Mesodermal cell (in vitro differentiated cells): ENCODE measurements around the gene TXNRD2.

Experiments used
- H3K27ac ChIP-seq: 2 replicates; pipeline ENCODE4 v1.7.0; 2013; ENCODE audit warnings: mild to moderate bottlenecking, low read depth, low read length, moderate library complexity; ENCODE audit not compliant: severe bottlenecking
- H3K36me3 ChIP-seq: 2 replicates; pipeline ENCODE4 v1.7.1; 2013; ENCODE audit warnings: mild to moderate bottlenecking, low read length, moderate library complexity; ENCODE audit not compliant: control insufficient read depth, insufficient read depth
- H3K4me1 ChIP-seq: one replicate; pipeline ENCODE4 v1.7.1; 2013; ENCODE audit warnings: mild to moderate bottlenecking, low read length; ENCODE audit not compliant: insufficient read depth, control insufficient read depth, poor library complexity, severe bottlenecking
- H3K4me3 ChIP-seq: 2 replicates; pipeline ENCODE4 v1.7.0; 2013; ENCODE audit warnings: low read length, control low read depth, mild to moderate bottlenecking; ENCODE audit not compliant: insufficient read depth, poor library complexity, severe bottlenecking; ENCODE audit errors: extremely low read depth
- H3K9me3 ChIP-seq: 2 replicates; pipeline ENCODE4 v1.7.1; 2013; ENCODE audit warnings: mild to moderate bottlenecking, low read length, moderate library complexity; ENCODE audit not compliant: control insufficient read depth
- WGBS, 2 experiments: methylation state at CpG; one replicate each; pipeline ENCODE4 v1.1.5; 2013; ENCODE audit warnings: missing lambda C conversion rate in 2 of 2; ENCODE audit not compliant: insufficient coverage in 2 of 2; 5-methylcytosine and 5-hydroxymethylcytosine counted together

The TXNRD2 gene

DNA sequence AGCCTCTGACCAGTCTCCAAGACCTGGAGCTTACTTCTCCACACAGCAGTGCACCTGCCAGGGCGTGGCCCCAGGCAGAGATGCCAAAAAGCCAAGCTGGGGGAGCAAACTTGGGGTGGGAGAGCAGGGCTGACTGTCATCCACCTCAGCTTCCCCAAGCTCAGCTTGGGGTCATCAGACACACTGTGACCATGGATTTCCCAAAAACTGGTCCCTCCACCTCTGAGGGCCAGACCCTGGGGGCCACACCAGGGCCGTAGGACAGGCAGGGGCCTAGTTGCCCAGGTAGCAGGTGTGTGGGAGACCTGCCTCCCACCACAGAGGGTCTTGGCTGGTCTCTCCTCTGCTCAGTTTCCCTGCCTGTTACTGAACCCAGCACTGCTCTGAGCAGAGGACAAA, 44.4 kb upstream of the TXNRD2 start:
- WGBS, 2 experiments = 70 to 100% methylated on average over 1 to 2 of the region's 2 CpGs
- Histone ChIP-seq H3K4me3 (peak overlapping the region; percentile 58), H3K27ac (no peak overlapping the region), H3K4me1 (peaks cover 19% of the 10 kb centered on the region), H3K36me3 (peaks cover 2% of the 10 kb centered on the region), H3K9me3 (no peaks in the 10 kb centered on the region)

DNA sequence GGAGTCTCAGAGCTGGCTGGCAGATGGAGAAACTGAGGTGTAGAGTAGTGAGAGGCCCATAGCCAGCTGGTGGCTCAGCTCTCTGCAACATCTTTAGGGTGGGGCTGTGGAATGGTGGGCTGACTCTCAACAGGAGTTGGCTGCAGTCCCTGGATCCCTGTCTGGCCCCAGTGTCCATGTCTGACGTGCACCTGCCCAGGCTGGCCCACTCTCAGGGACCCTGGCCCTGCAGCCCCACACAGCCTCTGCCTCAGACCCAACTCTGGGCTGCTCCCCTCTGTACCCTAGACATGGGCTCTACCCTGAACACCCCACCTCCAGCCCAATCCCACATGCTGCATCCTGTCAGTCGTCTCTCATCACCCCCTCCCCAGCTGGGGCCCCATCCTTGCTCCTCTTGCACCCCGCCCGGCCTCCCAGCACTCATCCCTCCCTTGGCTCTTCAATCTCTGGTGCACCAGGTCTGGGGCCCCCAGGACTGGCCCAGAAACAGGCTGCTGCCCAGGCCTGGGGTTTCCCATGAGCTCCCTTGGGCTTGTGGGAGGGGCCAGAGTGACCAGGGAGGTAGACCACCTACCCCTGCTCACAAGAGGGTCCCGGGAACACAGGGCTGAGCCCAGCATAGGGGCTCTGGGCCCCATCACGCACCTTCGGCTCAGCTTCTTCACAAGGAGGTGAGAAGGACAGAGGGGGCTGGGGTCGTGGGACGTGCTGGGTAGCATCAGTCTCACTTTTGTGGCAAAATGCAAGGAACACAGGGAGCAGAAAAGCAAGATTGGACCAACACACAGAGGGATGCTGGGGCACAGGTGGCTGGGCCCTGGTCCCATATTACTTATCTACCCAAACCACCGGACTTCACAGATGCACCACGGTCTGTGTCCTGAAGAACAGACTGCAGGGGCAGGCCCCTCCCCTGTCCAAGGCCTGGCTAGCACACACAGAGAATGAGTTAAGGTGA, 43.5 kb upstream of the TXNRD2 start:
- Histone ChIP-seq H3K9me3 (no peaks in the 10 kb centered on the region), H3K36me3 (peaks cover 6% of the 10 kb centered on the region), H3K4me3 (no peak overlapping the region), H3K4me1 (peaks cover 19% of the 10 kb centered on the region), H3K27ac (no peak overlapping the region)
- 93% methylated on average over 9 to 10 of the region's 11 CpGs for WGBS, 2 experiments

DNA sequence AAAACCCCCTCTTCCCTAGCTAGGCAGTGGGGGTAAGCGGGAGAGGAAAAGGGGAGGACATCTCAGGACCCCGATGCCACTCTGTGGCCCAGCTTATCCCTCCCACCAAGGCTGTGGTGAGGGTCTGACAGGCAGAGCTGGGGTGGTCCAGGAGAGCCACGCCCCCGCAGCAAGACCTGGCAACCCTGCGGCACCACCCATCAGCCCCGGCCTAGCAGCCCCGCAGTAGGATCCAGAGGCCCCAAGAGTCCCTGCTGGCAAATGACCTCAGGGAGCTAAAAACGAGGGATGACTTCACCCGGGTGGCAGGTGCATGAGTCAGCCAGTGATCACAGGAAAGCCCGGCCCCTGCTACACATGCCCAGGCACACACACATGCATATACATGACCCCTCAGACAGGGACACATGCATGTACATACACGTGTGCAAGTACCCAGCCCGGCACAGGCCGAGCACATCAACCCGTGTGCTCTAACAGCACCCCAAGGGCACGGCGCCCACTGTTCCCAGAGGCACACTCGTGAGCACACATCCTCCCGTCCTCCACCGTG, 42.7 kb upstream of the TXNRD2 start:
- Histone ChIP-seq H3K27ac (no peak overlapping the region), H3K4me1 (peaks cover 19% of the 10 kb centered on the region), H3K4me3 (no peak overlapping the region), H3K9me3 (no peaks in the 10 kb centered on the region), H3K36me3 (peaks cover 8% of the 10 kb centered on the region)
- 80 to 89% methylated on average over 16 to 17 of the region's 19 CpGs for WGBS, 2 experiments

DNA sequence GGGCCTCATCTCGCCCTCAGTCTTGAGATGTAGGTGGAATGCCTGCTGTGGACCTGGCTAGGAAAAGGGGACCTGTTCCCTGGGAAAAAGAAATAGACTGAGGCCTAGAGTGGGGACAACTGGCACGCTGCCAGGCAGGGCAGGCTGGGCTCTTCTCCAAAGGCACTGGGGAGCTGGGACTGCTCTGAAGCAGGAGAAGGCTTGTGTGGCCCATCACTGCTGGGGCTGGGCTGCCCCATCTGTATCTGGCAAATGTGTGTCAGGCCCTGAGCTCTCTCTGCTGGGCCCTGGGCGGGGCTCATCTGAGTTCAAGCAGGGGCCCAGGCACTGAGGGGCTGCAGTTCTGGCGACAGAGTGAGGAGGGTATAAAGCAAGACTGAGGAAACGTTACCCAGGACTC, 42.1 kb upstream of the TXNRD2 start:
- Histone ChIP-seq H3K27ac (no peak overlapping the region), H3K4me3 (no peak overlapping the region), H3K4me1 (peaks cover 19% of the 10 kb centered on the region), H3K9me3 (no peaks in the 10 kb centered on the region), H3K36me3 (peaks cover 8% of the 10 kb centered on the region)
- 86 to 91% methylated on average over 2 to 3 of the region's 5 CpGs for WGBS, 2 experiments

DNA sequence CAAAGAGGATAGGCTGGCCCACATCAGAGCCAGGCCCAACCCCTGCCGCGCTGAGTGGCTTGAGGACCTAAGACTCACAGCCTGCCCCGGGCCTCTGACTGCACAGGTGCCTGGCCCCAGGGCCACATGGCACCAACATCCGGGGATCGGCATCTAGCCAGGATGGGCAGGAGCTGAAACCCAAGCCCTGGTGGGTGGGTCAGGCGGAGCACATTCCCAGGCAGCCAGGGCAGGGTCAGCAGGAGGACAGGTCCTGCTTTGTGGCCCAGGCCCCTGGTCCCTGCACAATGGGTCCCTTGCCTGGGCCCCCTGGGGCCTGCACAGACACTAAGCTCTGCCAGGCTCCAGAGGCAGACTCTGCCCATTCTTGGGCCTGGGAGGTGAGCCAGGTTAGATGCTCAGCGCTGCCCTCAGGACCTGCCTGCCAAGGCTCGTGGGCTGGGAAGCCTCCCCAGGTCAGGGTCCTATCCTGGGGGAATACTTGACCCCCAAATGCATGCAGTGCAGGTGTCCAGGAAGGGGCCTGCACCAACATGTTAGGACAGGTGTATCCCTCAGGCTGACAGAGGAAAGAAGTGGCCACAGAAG, 41.5 kb upstream of the TXNRD2 start:
- Histone ChIP-seq H3K27ac (no peak overlapping the region), H3K36me3 (peaks cover 12% of the 10 kb centered on the region), H3K9me3 (no peaks in the 10 kb centered on the region), H3K4me3 (no peak overlapping the region), H3K4me1 (peaks cover 19% of the 10 kb centered on the region)
- 93 to 97% methylated on average over 8 of the region's 8 CpGs for WGBS, 2 experiments

DNA sequence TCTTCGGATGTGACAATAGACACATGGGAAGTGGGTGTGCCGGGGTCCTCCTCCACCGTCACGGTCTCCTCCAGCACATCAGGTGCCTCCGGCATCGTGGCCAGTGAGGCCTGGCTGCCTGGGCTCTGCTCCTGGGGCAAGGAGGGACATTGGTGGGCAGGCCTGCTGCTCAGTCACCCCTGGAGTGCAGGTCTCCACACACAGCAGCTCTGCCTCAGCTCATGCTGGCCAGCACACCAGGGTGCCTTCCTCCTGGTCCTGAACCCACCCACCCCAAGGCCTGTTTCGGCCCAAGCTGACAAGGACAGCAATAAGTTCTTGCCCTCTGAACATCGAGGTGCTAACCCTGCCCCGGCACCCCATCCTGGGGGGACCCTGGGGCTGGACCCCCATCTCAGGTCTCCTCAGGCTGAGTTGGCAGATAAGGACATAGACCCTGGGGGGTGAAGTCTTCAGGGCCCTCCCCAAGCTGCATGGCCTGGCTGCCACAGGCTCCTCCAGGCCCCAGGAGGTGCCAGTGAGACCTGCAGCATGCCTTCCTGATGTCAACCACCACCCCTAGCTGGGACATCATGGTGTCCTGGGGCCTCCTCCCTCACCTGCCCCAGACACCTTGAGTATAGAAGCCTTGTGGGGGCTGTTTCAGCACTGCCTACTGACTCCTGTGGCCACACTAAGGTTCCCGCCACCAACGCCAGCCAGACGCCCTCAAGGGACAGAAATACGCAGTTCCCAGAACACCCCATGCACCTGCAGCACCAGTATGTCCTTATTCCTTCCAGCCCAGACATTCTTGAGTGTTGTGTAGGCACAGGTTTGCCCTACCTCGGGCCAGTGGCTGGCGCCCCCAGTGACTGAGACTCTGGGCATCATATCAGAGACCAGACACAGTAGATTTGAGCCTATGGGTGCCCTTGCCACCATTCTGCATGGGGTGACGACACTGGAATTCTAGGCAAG, 40.6 kb upstream of the TXNRD2 start:
- WGBS, 2 experiments = 96 to 97% methylated on average over 12 of the region's 16 CpGs
- peaks cover 16% of the 10 kb centered on the region for H3K36me3 ChIP-seq
- H3K9me3 ChIP-seq = no peaks in the 10 kb centered on the region
- H3K4me1 ChIP-seq = peaks cover 19% of the 10 kb centered on the region
- H3K27ac ChIP-seq = no peak overlapping the region
- no peak overlapping the region for H3K4me3 ChIP-seq

DNA sequence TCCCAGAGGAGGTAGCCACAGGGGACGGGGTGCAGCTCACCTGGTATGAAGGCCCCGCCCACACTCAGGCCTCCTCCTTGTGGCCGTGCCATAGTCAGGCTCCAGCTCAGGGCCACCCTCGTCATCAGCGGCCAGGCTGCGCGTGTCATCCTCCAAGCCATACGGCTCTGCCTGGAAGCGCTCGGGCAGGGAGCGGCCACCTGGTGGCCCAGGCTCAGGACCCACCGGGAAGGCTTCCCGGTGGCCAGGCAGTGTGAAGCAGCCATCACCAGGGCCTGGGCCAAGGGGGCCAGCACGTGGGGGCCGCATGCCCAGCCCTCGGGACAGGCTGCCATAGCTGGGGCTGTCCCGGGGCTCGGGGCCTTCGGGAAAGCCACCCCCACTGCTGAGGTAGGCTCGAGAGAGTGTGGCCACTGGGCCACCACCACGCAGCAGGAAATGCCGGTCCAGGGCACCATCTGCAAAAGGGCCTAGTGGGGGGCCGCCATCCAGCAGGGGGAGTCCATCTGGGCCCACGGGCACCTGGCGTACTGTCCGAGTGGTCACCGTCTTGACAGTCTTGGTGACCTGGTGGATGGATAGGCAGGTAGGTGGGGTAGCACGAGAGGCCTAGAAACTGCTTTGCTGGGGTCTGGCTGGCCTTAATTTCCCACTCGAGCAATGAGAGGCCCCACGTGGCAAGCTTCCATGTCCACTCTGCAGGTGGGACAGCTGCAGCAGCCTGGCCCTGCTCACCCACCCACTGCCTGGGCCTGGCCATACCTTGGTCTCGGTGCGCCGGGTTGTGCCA, 39.7 kb upstream of the TXNRD2 start:
- H3K27ac ChIP-seq = no peak overlapping the region
- no peaks in the 10 kb centered on the region for H3K9me3 ChIP-seq
- WGBS, 2 experiments = 96% methylated on average over 29 to 33 of the region's 33 CpGs
- H3K4me1 ChIP-seq = peaks cover 19% of the 10 kb centered on the region
- no peak overlapping the region for H3K4me3 ChIP-seq
- peaks cover 17% of the 10 kb centered on the region for H3K36me3 ChIP-seq

DNA sequence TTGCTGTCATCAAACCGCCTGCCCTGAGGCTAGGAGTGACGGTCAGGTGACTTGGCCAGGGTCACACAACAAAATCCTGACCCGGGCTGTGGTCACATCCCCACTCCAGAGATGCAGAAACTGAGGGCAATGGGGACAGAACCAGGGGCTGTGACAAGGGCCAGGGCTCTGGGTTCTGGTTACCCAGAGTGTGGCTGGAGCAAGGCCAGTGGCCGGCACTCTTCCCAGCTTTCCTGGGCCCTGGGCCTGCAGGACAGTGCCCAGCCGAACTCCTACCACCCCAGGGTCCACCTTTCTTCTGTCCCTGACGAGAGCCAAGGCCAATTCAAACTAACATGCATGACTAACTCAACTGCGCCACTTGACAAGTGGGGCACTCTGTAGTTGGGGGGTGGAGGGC, 39.1 kb upstream of the TXNRD2 start:
- 95 to 96% methylated on average over 4 to 5 of the region's 7 CpGs for WGBS, 2 experiments
- no peaks in the 10 kb centered on the region for H3K9me3 ChIP-seq
- H3K4me3 ChIP-seq = no peak overlapping the region
- peaks cover 17% of the 10 kb centered on the region for H3K36me3 ChIP-seq
- no peak overlapping the region for H3K27ac ChIP-seq
- peaks cover 14% of the 10 kb centered on the region for H3K4me1 ChIP-seq

DNA sequence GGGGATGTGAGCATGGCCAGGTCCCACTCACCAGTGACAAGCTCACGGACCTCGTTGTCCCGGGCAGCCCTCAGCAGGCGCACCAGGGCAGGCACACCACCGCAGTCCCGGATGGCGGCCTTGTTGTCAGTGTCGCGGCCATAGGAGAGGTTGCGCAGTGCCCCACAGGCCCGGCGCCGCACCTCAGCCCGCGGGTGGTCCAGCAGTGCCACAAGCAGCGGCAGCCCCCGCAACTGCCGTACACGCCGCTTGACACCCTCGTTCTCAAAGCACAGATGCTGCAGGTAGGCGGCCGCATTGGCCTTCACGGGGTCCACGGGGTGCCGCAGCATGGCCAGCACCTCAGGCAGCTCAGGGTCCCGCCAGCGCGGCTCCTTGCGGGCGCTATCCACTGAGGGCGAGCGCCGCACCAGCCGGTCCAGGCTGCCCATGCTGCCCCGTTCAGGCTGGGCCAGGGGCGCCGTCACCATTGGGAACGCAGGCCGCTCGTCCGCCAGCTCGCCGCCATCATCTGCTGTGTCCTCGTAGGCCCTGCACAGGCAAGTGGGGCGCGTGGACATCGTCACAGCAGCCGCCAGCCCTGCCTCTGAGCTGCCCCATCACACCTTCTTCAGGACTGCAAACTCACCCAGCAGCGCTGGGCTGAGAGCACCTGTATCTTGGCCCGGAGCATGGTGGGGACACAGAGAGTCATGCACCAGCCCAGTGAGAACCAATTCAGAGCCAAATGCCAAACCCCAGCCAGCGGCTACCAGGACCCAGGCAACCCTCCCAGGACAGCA, 38.3 kb upstream of the TXNRD2 start:
- 96 to 97% methylated on average over 49 to 52 of the region's 52 CpGs for WGBS, 2 experiments
- H3K36me3 ChIP-seq = peaks cover 17% of the 10 kb centered on the region
- H3K27ac ChIP-seq = no peak overlapping the region

More for the DNA sequence above, 38.3 kb upstream of the TXNRD2 start:
- Histone ChIP-seq H3K4me1 (peaks cover 12% of the 10 kb centered on the region), H3K9me3 (no peaks in the 10 kb centered on the region), H3K4me3 (no peak overlapping the region)
